Fibroblast of the conjunctiva (primary cell): ENCODE data around the gene SLC25A11.
A peak's percentile ranks its signal among the peaks of the same experiment; 100 is the strongest.

ENCODE experiments used
- DNase-seq: peaks from one replicate; pipeline ENCODE4 v3.0.0-alpha.2; 2010; ENCODE audit warnings: low read depth

The SLC25A11 gene, protein sequence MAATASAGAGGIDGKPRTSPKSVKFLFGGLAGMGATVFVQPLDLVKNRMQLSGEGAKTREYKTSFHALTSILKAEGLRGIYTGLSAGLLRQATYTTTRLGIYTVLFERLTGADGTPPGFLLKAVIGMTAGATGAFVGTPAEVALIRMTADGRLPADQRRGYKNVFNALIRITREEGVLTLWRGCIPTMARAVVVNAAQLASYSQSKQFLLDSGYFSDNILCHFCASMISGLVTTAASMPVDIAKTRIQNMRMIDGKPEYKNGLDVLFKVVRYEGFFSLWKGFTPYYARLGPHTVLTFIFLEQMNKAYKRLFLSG

GRCh38 chr17:4939796-4940554, at the start of gene SLC25A11, which contains the start of gene RNF167:
Gene SLC25A11, minus strand, starts transcription at chr17:4940046. Its CDS starts 136 bp downstream, at chr17:4939910.
Gene RNF167, plus strand, starts transcription at chr17:4940268. Its CDS starts 642 bp downstream, at chr17:4940910.
- DNase-seq, result peak; percentile 100

GRCh38 chr17:4987767-4988567, 48.1 kb upstream of the SLC25A11 start:
- DNase-seq, result no peak

DNA sequence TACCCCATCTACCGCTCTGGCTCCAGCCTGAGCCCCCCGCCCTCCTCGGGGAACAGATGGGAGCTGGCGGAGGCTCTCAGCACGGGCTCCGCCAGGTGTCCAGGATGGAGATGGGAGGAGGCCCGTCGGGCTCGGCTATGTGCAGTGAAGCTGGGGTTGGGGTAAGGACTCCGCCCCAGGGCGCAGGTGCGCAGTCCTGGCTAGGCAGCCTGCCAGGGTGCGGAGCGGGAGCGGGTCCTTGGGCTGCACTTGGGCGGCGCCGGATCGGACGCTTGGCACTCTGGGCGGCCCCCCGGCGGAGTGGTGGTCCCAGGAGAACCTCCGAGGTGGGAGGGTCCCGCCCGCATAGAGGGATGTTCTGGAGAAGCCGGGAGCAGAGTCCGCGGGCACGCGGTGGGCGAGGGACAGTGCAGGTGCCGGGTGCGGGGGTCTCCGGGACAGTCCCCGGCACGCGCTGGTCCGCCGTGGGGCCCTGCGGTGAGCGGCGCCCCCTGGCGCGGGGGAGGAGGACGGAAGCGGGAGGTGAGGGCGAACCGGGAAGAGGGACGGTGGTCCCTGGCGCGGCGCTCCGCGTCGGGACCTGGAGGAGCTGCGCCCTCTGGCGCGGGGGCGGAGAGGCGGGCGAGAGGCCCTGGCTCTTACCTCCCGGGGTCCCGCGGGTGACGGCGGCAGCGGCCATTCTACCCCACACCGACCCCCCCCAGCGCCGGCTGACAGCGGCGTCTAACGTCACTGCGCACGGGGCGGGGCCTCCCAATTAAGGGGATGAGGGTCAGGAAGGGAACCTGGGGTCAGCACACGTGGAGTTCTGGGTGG, 47.3 kb upstream of the SLC25A11 start, which contains the start of gene CAMTA2:
CAMTA2 (minus strand) TSS at position 725 of the 816 bp plus-strand sequence. CDS start 1,453 bp downstream, outside the sequence.
- DNase-seq, result peak; percentile 52

DNA sequence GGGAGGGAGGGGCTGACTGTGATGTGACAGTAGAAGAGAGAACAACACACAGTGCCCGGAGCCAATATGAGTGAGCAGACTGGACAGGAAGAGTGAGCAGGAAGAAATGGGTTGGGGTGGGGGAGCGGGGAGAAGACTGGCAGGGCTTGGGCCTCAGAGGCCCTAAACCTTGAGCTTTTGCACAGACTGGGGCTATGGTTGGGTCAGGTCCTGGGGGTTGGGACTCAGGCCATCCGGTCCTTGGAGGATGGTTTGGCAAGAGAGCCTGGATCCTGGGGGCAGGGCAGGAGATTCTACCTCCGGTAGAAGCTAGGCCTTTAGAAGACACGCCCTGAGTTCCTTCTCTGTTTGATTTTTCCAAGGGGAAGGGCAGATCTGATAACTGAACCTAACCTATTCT, 46.6 kb upstream of the SLC25A11 start:
- DNase-seq, result no peak

DNA sequence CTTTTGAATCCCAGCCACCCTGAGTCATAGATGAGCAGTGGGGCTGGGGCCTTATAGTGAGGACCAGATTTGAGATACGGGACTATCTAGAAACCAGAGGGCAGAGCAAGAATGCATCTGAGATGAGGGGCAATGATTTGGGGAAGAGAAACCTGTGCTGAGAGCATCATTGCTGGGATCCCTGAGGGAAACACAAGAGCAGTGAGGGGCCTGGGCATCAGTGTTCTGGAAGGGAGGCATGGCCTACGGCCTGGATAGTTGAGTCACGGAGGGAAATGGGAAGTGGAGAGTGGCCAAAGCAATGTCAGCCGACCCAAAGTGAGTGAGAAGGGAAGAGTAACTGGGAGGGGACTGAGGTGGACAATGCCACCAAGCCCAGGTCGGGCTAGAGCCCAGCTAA, 42.5 kb upstream of the SLC25A11 start:
- no peak for DNase-seq

GRCh38 chr17:4980644-4981216, 40.9 kb upstream of the SLC25A11 start:
- no peak for DNase-seq

GRCh38 chr17:4978726-4979125, 38.9 kb upstream of the SLC25A11 start:
- no peak for DNase-seq

GRCh38 chr17:4974115-4974670, 34.3 kb upstream of the SLC25A11 start:
- no peak for DNase-seq

GRCh38 chr17:4973256-4974114, 33.6 kb upstream of the SLC25A11 start:
- no peak for DNase-seq

GRCh38 chr17:4972752-4973151, 32.9 kb upstream of the SLC25A11 start:
- no peak for DNase-seq

DNA sequence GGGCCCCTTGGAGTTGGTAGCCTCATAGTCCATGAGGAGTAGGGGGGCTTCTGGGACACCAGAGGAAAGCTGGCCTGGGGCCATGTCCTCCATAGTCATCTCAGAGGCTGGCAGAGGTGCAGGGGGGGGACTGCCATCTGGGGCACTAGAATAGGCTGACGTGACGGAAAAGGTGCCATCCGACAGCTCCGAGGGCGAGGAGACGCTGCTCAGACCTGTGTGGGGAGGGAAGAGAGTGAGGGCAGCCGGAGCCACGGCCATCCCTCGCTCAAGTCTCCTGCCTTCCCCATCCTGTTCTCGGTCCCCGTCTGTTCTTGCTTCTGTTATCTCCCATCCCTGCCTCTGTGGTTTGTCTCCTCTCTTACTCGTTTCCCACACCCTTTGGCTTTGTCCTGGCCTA, 32.5 kb upstream of the SLC25A11 start:
- DNase-seq, result no peak

DNA sequence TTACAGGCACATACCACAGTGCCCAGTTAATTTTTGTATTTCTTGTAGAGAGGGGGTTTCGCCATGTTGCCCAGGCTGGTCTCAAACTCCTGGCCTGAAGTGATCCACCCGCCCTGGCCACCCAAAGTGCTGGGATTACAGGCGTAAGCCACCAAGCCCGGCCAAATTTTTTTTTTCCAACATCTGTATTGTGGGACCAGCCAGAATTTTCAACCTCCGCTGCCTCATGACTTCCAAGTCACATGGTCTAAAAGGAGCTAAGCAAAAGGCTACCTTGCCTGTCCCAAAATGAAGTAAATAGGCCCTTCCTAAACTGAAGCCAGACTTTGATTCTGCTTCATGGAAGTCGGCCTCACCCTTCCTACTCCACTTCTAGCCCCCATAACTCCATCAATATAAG, 32.0 kb upstream of the SLC25A11 start:
- DNase-seq, result no peak

DNA sequence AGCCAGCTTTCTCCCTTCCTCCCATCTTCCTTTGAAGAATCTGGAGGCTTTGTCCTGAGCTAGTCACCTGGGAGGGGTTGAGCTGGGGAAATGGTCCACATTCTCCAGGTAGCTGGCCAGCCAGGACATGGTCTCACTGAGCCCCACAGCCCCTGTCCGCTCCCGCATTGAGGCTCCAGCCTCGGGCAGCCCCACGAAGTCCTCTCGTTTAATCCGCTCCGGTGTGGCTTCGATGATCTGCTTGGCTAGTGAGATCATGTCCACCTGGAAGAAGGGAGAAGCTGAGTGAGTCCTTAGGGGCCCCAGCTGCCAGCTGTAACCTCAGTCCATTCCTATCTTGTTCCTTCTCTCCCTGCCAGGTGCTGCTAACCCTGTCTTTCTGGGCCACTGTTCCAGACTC, 30.4 kb upstream of the SLC25A11 start:
- DNase-seq, result no peak

GRCh38 chr17:4969551-4970173, 29.8 kb upstream of the SLC25A11 start:
- DNase-seq, result no peak

DNA sequence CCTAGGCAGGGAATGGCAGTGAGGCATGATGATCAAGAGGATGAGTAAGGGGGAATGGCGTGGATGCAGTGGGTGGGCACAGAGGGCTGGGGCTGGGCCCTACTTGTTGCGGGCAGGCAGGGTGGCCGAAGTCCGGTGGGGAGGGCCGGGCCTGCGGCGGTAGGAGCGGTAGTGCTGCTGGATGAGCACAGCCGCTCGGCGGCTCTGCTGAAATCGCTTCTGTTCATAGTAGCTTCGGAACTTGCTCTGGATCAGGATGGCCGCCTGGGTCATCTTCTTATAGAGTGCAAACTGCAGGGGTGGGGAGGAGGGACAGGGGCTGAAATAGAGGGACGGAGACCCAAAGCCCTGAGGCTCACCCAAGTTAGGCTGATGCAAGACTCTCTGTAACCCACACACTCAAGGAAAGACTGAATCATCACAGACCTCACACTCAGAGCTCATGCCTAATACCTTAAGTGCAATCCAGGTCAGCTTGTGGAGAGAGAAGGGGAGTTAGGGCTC, 29.3 kb upstream of the SLC25A11 start:
- DNase-seq, result peak; percentile 98

- DNase-seq, result no peak
Measured at GRCh38 chr17:4968486-4969046, 28.7 kb upstream of the SLC25A11 start.

- DNase-seq, result peak; percentile 96
Measured at GRCh38 chr17:4967539-4968485, 28.0 kb upstream of the SLC25A11 start, which contains the start of gene SPAG7. Gene SPAG7, minus strand, starts transcription at chr17:4967817. Its CDS starts 13 bp downstream, at chr17:4967804.
